HFF-Myc (cell line): ENCODE results near the gene CPVL.

ENCODE experiments used
- DNase-seq: peaks from one replicate; pipeline ENCODE4 v3.0.0-alpha.2; 2011; ENCODE audit warnings: low read depth; ENCODE audit errors: extremely low read depth
- H3K4me3 ChIP-seq: replicated peaks from 2 replicates; pipeline ENCODE4 v1.5.1; 2011; ENCODE audit warnings: low read depth, mild to moderate bottlenecking, control low read depth, low read length
- CTCF ChIP-seq: IDR thresholded peaks from 2 replicates; pipeline ENCODE4 v1.5.1; 2012; ENCODE audit warnings: mild to moderate bottlenecking, low read depth, low read length, control low read depth; ENCODE audit errors: missing control alignments

CPVL gene

GRCh38 chr7:28961972-28962371 is 184.4 kb downstream of the CPVL start:
- no peak for TF ChIP-seq CTCF
- no peak for DNase-seq
- no peak overlapping the region for H3K4me3 ChIP-seq

GRCh38 chr7:28960071-28960840 is 186.1 kb downstream of the CPVL start:
- DNase-seq, result no peak
- H3K4me3 ChIP-seq, result no peak overlapping the region
- no peak for TF ChIP-seq CTCF

- TF ChIP-seq CTCF, result no peak
- H3K4me3 ChIP-seq, result no peak overlapping the region
- no peak for DNase-seq
These were observed 187.4 kb downstream of the CPVL start for GRCh38 chr7:28958980-28959347.

GRCh38 chr7:28958235-28958979 is 187.9 kb downstream of the CPVL start, which contains the start of gene TRIL:
TSS of gene TRIL (minus strand) at chr7:28958330. CDS start at chr7:28958046, 284 bp downstream.
- peak within 1 kb of the TSS; percentile 32 for H3K4me3 ChIP-seq
- no peak for DNase-seq
- TF ChIP-seq CTCF, result no peak

- no peak for DNase-seq
- peak overlapping the region; percentile 32 for H3K4me3 ChIP-seq
These were observed 188.5 kb downstream of the CPVL start for GRCh38 chr7:28957751-28958234.

More at GRCh38 chr7:28957751-28958234, 188.5 kb downstream of the CPVL start:
- no peak for TF ChIP-seq CTCF
